ENCODE data around the gene RAB2B. TPM values are rescaled to one million over a fixed set of nuclear protein-coding genes. Genes with fewer than 3 reads are reported as not detected.

RAB2B gene
- polyA plus RNA-seq, 3 donors = 2.1 to 9.9 (median 5.1) TPM

DNA sequence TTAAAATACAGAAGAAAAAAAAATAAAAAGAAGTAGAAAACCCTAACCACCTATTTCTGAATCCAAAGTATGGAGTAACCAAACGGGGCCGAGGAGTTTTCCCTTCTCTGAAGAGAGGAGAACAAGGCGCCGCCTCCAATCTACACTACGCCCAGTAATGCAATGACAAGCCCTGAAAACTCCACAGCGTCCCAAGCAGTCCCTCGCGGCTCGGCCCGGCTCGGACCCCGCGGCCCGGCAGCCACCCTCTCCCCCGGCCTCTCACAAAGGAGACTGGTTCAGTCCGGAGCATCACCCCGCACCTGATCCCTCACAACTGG, 21.2 kb downstream of the RAB2B start:
- Histone ChIP-seq H3K27ac (ENCODE audit: low read depth in 1 of 2, low read length in 2 of 2) (peak overlapping the region; percentile 93 to 98), H3K9me3 (replicated peaks in 1 of 2; ENCODE audit: control insufficient read depth in 1 of 2, insufficient read depth in 1 of 2, low read length in 2 of 2) (no peaks in the 10 kb centered on the region), H3K4me3 (replicated peaks in 1 of 3; ENCODE audit: low read depth in 2 of 3, low read length in 3 of 3) (peak overlapping the region; percentile 73 to 99 (median 75)), H3K9ac (ENCODE audit: insufficient read depth, low read length, poor library complexity, severe bottlenecking) (peak overlapping the region; percentile 91), H4K20me1 (ENCODE audit: insufficient read depth, low read length) (peaks cover 7% of the 10 kb centered on the region), H3K27me3 (ENCODE audit: control insufficient read depth in 2 of 2, insufficient read depth in 2 of 2, low read length in 2 of 2) (no peaks in the 10 kb centered on the region), H3K36me3 (replicated peaks in 1 of 2; ENCODE audit: control insufficient read depth in 1 of 2, insufficient read depth in 2 of 2, low read length in 2 of 2) (peaks cover 8 to 18% of the 10 kb centered on the region in 2 donors), H2AFZ (ENCODE audit: insufficient read depth, low read depth, low read length, poor library complexity, severe bottlenecking) (peak overlapping the region; percentile 98), H3K4me2 (replicated peaks; ENCODE audit: extremely low read depth, low read length, poor library complexity, severe bottlenecking) (peak overlapping the region; percentile 94), H3K4me1 (ENCODE audit: control insufficient read depth in 1 of 2, insufficient read depth in 2 of 2, low read length in 2 of 2) (peaks cover 15 to 24% of the 10 kb centered on the region in 2 donors), H3K79me2 (ENCODE audit: insufficient read depth, low read length) (peaks cover 53% of the 10 kb centered on the region)
- intact Hi-C loops (cut with micrococcal nuclease) = loop anchor here in 1 of 2 donors (5.0 kb wide), 1 partner anchor 57 kb away; the partner anchor contains the start of gene METTL3
- peak overlapping the region; percentile 87 to 99 (median 97) for H3K27ac Mint-ChIP-seq
- H3K4me3 Mint-ChIP-seq = peak overlapping the region; percentile 93 to 95
- peaks cover 0 to 1% (median 0%) of the 10 kb centered on the region in 3 donors for H3K27me3 Mint-ChIP-seq (ENCODE audit: low read depth in 3 of 3)
- H3K9me3 Mint-ChIP-seq = no peaks in the 10 kb centered on the region
- peaks cover 25% of the 10 kb centered on the region for H3K4me1 Mint-ChIP-seq
- WGBS (ENCODE audit: insufficient coverage) = 0% methylated on average over 1 of the region's 17 CpGs
- TF ChIP-seq, protein P1, sequence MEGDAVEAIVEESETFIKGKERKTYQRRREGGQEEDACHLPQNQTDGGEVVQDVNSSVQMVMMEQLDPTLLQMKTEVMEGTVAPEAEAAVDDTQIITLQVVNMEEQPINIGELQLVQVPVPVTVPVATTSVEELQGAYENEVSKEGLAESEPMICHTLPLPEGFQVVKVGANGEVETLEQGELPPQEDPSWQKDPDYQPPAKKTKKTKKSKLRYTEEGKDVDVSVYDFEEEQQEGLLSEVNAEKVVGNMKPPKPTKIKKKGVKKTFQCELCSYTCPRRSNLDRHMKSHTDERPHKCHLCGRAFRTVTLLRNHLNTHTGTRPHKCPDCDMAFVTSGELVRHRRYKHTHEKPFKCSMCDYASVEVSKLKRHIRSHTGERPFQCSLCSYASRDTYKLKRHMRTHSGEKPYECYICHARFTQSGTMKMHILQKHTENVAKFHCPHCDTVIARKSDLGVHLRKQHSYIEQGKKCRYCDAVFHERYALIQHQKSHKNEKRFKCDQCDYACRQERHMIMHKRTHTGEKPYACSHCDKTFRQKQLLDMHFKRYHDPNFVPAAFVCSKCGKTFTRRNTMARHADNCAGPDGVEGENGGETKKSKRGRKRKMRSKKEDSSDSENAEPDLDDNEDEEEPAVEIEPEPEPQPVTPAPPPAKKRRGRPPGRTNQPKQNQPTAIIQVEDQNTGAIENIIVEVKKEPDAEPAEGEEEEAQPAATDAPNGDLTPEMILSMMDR (IDR thresholded peaks at IDR 0.05) = no peak
- no peak for DNase-seq
- H3K36me3 Mint-ChIP-seq = peaks cover 18 to 24% of the 10 kb centered on the region in 2 donors

DNA sequence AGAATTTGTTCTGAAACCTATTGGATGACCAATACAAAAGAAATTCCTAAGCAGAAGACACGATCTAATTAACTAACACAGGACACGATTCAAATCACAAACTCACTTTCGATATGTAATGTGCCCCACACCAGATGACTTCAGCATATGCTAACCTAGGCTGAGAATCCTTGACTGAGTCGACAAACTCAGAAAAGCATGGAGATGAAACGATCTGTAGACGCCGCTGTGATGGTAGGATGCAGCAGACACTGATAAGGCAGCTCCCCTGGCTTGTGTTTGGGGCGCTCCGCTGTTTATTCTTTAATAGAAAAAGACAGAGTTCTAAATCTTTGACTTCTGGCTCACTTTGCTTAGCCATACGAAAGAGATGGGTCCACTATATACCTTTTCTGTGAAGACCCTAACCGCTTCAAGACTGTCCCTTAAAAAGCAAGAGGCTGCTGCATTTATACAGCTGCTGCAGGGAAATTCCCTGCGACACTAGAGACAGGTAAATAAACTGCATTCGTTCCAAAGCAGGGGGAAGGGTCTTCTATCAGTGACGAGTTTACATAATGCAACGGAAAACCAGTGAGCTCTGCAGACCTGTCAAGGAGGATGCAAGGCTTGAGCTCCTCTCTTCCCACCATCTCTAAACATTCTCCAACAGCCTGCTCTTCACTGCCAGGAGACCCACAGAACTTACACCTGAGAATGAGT, 21.8 kb downstream of the RAB2B start:
- H3K4me3 Mint-ChIP-seq = peak overlapping the region; percentile 93 to 95
- H3K4me1 Mint-ChIP-seq = peaks cover 27% of the 10 kb centered on the region
- 63% methylated on average over 8 of the region's 15 CpGs for WGBS (ENCODE audit: insufficient coverage)

More for the DNA sequence above, 21.8 kb downstream of the RAB2B start:
- Mint-ChIP-seq H3K27ac (peak overlapping the region in 6 of 7 donors; percentile 94 to 99 (median 98)), H3K36me3 (peaks cover 18 to 24% of the 10 kb centered on the region in 2 donors), H3K9me3 (no peaks in the 10 kb centered on the region), H3K27me3 (ENCODE audit: low read depth in 3 of 3) (no peaks in the 10 kb centered on the region)
- DNase-seq = no peak
- intact Hi-C loops (cut with micrococcal nuclease) = loop anchor here in 1 of 2 donors (5.0 kb wide), 1 partner anchor 57 kb away; the partner anchor contains the start of gene METTL3
- Histone ChIP-seq H3K27ac (ENCODE audit: low read depth in 1 of 2, low read length in 2 of 2) (peak overlapping the region in 1 of 2 donors; percentile 98), H2AFZ (ENCODE audit: insufficient read depth, low read depth, low read length, poor library complexity, severe bottlenecking) (peak overlapping the region; percentile 98), H3K79me2 (ENCODE audit: insufficient read depth, low read length) (peaks cover 59% of the 10 kb centered on the region), H3K9ac (ENCODE audit: insufficient read depth, low read length, poor library complexity, severe bottlenecking) (peak overlapping the region; percentile 91), H3K4me1 (ENCODE audit: control insufficient read depth in 1 of 2, insufficient read depth in 2 of 2, low read length in 2 of 2) (peaks cover 15 to 24% of the 10 kb centered on the region in 2 donors), H3K4me3 (replicated peaks in 1 of 3; ENCODE audit: low read depth in 2 of 3, low read length in 3 of 3) (peak overlapping the region; percentile 73 to 99 (median 75)), H3K36me3 (replicated peaks in 1 of 2; ENCODE audit: control insufficient read depth in 1 of 2, insufficient read depth in 2 of 2, low read length in 2 of 2) (peaks cover 7 to 15% of the 10 kb centered on the region in 2 donors), H3K9me3 (replicated peaks in 1 of 2; ENCODE audit: control insufficient read depth in 1 of 2, insufficient read depth in 1 of 2, low read length in 2 of 2) (no peaks in the 10 kb centered on the region), H4K20me1 (ENCODE audit: insufficient read depth, low read length) (peaks cover 12% of the 10 kb centered on the region), H3K4me2 (replicated peaks; ENCODE audit: extremely low read depth, low read length, poor library complexity, severe bottlenecking) (peak overlapping the region; percentile 94), H3K27me3 (ENCODE audit: control insufficient read depth in 2 of 2, insufficient read depth in 2 of 2, low read length in 2 of 2) (no peaks in the 10 kb centered on the region)
- TF ChIP-seq, protein P1 (IDR thresholded peaks at IDR 0.05) = no peak

All from CD14-positive monocyte (primary cell).